BJ (cell line): ENCODE measurements around the gene FAM107B. TPM values are rescaled to one million over a fixed set of nuclear protein-coding genes. Genes with fewer than 3 reads are reported as not detected.
A peak's percentile ranks its signal among the peaks of the same experiment; 100 is the strongest.

Experiments used
- CTCF ChIA-PET: fragments of 350-600 bp; formaldehyde crosslinking; extraction: SDS; loops from one replicate; lab custom pipeline; 2021; ENCODE audit warnings: antibody characterized with exemption, inconsistent platforms; lab: Yijun Ruan, JAX
- POLR2A ChIA-PET: fragments of 300-600 bp; sonication (Branson Sonifier 250); formaldehyde crosslinking; extraction: SDS; loops from one replicate; lab custom pipeline; 2021; ENCODE audit warnings: antibody characterized with exemption; lab: Charles Lee
- DNase-seq: peaks from one replicate; pipeline ENCODE4 v3.0.0-alpha.2; 2011; ENCODE audit warnings: low read depth
- H3K27me3 ChIP-seq: 2 replicates; pipeline ENCODE4 v1.6.0; 2011; ENCODE audit warnings: low read length; ENCODE audit not compliant: control insufficient read depth, insufficient read depth
- H3K36me3 ChIP-seq: 2 replicates; pipeline ENCODE4 v1.5.1; 2011; ENCODE audit warnings: low read length; ENCODE audit not compliant: control insufficient read depth, insufficient read depth
- H3K4me3 ChIP-seq: 2 replicates; pipeline ENCODE4 v1.5.1; 2011; ENCODE audit warnings: low read depth, mild to moderate bottlenecking, control low read depth, low read length
- CTCF ChIP-seq: IDR thresholded peaks from 2 replicates; pipeline ENCODE4 v1.5.1; 2011; ENCODE audit warnings: low read depth, mild to moderate bottlenecking, control low read depth, inconsistent platforms, low read length, moderate library complexity; ENCODE audit not compliant: insufficient read depth
- polyA plus RNA-seq: library from polyadenylated mRNA; depleted of rRNA; stranded (reverse); fragments of >200 nt; gene quantifications from 2 replicates; pipeline ENCODE4 v1.2.3, GENCODE V29; 2011

FAM107B gene
- polyA plus RNA-seq, 1 experiment: 11.3 TPM

- CTCF ChIA-PET: interaction anchor here (0.8 to 0.9 kb wide), 2 partner anchors 38 to 234 kb away, joined by 3 read pairs; no protein-coding TSS in a partner anchor
- no peak for TF ChIP-seq CTCF
- H3K4me3 ChIP-seq: peak overlapping the region; percentile 16; the same call in 1 of the 2 replicates
- peaks cover under 1% of the 10 kb centered on the region; the same call in 1 of the 2 replicates for H3K36me3 ChIP-seq
- POLR2A ChIA-PET: no interaction called here
- no peaks in the 10 kb centered on the region for H3K27me3 ChIP-seq
- DNase-seq: peak; percentile 99
Observed at GRCh38 chr10:14588084-14588937, 186.4 kb downstream of the FAM107B start.

- H3K36me3 ChIP-seq: peaks cover 1% of the 10 kb centered on the region; the same call in 1 of the 2 replicates
- TF ChIP-seq CTCF: no peak
- H3K27me3 ChIP-seq: no peaks in the 10 kb centered on the region
- H3K4me3 ChIP-seq: no peak overlapping the region
- ChIA-PET CTCF (interaction anchor here (0.9 kb wide), 1 partner anchor 235 kb away, joined by 3 read pairs; no protein-coding TSS in a partner anchor), POLR2A (no interaction called here)
- DNase-seq: no peak
Observed at GRCh38 chr10:14587540-14588083, 187.1 kb downstream of the FAM107B start.

GRCh38 chr10:14586901-14587300 is 187.8 kb downstream of the FAM107B start:
- Histone ChIP-seq H3K4me3 (no peak overlapping the region), H3K27me3 (no peaks in the 10 kb centered on the region), H3K36me3 (peaks cover 1% of the 10 kb centered on the region; the same call in 1 of the 2 replicates)
- no peak for DNase-seq
- TF ChIP-seq CTCF: no peak
- ChIA-PET POLR2A (no interaction called here), CTCF (no interaction called here)

- Histone ChIP-seq H3K27me3 (no peaks in the 10 kb centered on the region), H3K36me3 (peaks cover 1% of the 10 kb centered on the region; the same call in 1 of the 2 replicates), H3K4me3 (no peak overlapping the region)
- DNase-seq: no peak
- no peak for TF ChIP-seq CTCF
- POLR2A ChIA-PET: no interaction called here
- CTCF ChIA-PET: no interaction called here
Observed at GRCh38 chr10:14585287-14586193, 189.2 kb downstream of the FAM107B start.
